PFSK-1 (cell line): ENCODE data around the gene COL4A2.

Source experiments
- FOXP2 ChIP-seq: optimal IDR thresholded peaks from 2 replicates; pipeline ENCODE3; 2011; ENCODE audit warnings: borderline replicate concordance, control low read depth, inconsistent platforms; ENCODE audit not compliant: insufficient read depth; ENCODE audit errors: extremely low read length, extremely low read depth
- POLR2AphosphoS5 ChIP-seq: IDR thresholded peaks from 2 replicates; pipeline ENCODE4 v1.6.1; 2012; ENCODE audit warnings: low read depth, mild to moderate bottlenecking, control low read depth, low read length, moderate library complexity
- REST ChIP-seq, 2 experiments: IDR thresholded peaks; 2 replicates each; pipeline versions ENCODE4 v1.6.1 to v1.8.0; 2011 to 2012; ENCODE audit warnings: low read depth in 2 of 2, low read length in 2 of 2, control low read depth in 1 of 2, inconsistent platforms in 1 of 2, mild to moderate bottlenecking in 1 of 2, moderate library complexity in 1 of 2; ENCODE audit not compliant: insufficient read depth in 1 of 2
- SIN3A ChIP-seq: IDR thresholded peaks from 2 replicates; pipeline ENCODE4 v1.6.1; 2012; ENCODE audit warnings: mild to moderate bottlenecking, low read length, moderate library complexity, borderline replicate concordance; ENCODE audit not compliant: insufficient read depth
- TAF1 ChIP-seq: IDR thresholded peaks from 2 replicates; pipeline ENCODE4 v1.6.1; 2012; ENCODE audit warnings: low read length, control low read depth, borderline replicate concordance; ENCODE audit not compliant: insufficient read depth

DNA sequence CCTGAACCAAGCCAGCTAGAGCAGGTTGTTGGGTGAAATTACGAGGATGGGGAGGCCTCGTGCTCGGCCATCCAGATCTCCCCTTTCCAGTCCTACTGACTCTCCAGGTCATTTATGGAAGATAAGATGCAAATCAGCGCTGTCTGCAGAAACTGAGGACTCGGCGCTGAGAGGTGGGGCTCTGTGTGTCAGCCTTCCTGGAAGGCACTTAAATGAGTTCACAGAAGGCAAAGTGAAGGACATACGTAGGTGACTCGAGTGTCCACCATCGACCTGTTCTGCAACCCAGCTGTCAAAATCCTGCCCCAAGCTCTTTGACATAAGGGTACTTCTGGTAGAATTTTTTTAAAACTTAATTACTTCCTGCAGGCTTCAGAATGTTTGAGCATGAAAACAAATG, 168.0 kb downstream of the COL4A2 start:
- no peak for TF ChIP-seq REST (IDR thresholded peaks at IDR 0.05; ENCODE audit: insufficient read depth in 1 of 2, low read depth in 2 of 2, low read length in 2 of 2)
- TF ChIP-seq POLR2AphosphoS5 = no peak
- TF ChIP-seq TAF1 = no peak
- no peak for TF ChIP-seq FOXP2
- no peak for TF ChIP-seq SIN3A
